Cortex of kidney (tissue), 1 donor: ENCODE results near the gene ASB15.

Source experiments
- DNase-seq: peaks from one replicate; lab custom pipeline; 2025; lab: John Stamatoyannopoulos, UW

Gene ASB15

GRCh38 chr7:123635551-123636359 lies 34.1 kb downstream of the ASB15 start:
- DNase-seq: no peak

DNA sequence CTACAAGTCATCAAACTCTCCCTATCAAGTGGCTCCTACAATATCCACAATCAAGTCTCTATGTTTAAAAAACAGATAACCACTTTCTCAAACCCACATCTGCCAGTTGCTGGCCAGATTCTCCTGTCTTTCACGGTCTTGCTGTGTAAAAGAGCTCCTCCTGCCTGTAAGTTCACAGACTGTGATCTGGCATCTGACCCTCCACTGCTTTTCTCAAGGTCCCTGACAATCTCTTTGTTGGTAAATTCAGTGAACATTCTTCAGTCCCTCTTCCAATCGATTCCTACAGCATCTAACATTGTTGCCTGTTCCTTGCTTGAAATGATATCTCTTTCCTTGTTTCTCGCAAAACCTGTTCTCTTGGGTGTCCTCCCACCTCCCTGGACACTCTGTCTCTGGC lies 35.6 kb downstream of the ASB15 start:
- DNase-seq: no peak

DNA sequence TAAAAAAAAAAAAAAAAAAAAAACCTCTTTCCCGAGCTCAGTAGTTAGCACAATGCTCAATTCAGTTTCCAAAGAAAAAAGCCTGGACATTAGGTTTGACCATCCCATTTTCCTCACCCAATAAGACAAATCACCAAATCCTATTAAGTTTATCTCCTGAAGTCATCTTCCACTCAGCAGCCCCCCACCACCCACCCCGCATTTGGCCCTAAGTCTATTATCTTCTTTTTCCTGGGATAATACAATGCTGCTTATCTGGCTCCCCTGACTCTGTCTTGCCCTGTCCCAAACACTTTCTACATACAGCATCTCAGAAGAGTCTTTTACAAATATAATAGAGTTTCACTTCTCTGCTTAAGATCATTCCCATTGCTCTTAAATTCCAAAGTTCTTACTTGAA lies 36.3 kb downstream of the ASB15 start:
- DNase-seq: no peak

GRCh38 chr7:123639631-123640030 lies 38.0 kb downstream of the ASB15 start:
- no peak for DNase-seq

DNA sequence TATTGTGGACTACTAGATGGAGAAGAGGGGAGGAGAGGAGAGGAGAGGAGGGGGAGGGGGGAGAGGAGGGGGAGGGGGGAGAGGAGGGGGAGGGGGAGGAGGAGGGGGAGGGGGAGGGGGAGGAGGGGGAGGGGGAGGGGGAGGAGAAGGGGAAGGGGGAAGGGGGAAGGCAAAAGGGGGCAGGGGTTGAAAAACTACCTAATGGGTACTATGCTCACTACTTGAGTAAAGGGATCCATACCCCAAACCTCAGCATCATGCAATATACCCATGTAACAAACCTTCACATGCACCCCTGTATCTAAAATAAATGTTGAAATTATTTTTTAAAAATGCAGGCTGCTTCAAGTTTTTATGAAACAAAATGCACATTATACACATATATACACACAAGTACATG lies 39.0 kb downstream of the ASB15 start:
- no peak for DNase-seq

DNA sequence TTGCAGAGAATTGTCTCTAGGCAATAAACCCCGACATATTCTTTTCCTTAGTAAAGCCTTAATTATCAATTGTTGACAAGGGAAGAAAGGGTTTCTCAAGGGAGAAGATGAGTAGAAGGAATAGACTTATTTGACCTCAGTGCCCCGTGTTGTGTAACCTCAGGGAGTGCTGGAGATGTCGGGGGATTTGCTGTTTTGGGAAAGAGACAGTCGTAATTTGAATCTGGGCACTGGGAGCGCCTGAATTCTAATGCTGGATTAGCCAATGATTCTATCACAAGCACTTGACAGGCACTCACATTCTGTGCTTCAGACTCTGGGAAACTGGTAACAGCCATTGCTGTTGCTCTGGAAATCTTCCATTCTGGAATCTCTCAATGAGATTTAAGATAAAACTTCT lies 40.3 kb downstream of the ASB15 start:
- DNase-seq: no peak

GRCh38 chr7:123643495-123644441 lies 42.1 kb downstream of the ASB15 start:
- DNase-seq: no peak

GRCh38 chr7:123645516-123645915 lies 43.9 kb downstream of the ASB15 start:
- DNase-seq: no peak

- no peak for DNase-seq
These were observed 45.6 kb downstream of the ASB15 start for GRCh38 chr7:123647106-123647730.

DNA sequence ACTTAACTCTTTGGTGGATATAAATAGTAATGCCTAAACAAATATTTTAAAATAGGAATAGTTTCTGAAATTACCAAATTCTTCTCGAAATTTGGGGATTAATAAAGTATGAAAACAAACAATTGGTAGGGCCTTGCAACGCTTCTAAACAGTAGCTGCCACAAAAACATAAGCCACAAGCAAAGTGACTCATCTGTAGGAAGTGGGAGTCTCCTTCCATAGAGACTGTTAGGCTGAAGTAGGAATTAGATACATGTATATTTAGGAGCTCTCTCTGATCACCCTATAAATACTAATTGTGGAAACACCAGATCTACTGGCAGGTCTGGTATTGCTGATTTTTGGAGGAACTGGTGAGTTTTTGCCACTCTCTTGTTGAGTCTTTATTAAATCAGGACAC lies 48.3 kb downstream of the ASB15 start:
- DNase-seq: no peak

DNA sequence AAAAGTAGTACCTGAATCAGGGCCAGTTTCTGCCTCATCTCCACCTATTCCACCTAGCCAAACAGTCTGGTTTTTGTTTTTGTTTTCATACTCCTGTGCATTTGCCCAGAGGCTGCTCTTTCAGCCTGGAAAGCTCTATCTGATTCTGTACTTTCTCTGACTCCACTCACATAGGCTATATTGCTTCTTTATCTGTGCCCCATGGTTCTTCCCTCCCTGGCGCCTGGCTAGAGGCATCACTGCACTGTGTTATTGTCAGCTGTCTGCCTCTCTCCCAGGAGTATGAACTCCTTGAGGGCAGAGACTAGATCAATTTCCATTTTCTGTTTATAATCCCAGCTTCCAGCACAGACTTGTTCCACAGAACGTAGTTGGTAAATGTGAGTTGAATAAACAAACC lies 49.0 kb downstream of the ASB15 start:
- no peak for DNase-seq

- no peak for DNase-seq
These were observed 50.8 kb downstream of the ASB15 start for GRCh38 chr7:123652406-123652805.

- no peak for DNase-seq
These were observed 51.5 kb downstream of the ASB15 start for GRCh38 chr7:123653162-123653561.

DNA sequence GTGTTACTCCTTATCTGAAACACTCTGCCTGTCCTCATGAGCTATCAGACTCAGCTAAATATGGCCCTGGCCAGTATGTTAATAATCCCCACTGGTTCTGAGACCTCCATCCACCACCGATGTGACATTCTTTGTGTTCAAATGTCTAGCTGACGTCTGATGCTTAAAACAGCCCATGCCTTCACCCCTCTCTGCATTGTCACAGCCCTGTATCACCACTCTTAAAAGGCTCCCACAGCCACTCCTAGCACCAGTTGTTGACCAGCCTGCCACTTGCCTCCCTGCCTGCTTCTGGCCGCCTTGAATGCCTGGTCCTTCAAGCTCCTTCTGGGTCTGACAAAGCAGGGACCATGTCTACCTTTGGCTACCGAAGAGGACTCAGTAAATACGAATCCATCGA lies 54.0 kb downstream of the ASB15 start, which contains the start of gene LMOD2:
Gene LMOD2 (plus strand): TSS at position 253 of the 400 bp plus-strand sequence. CDS start 98 bp downstream, at position 351.
- DNase-seq: no peak

DNA sequence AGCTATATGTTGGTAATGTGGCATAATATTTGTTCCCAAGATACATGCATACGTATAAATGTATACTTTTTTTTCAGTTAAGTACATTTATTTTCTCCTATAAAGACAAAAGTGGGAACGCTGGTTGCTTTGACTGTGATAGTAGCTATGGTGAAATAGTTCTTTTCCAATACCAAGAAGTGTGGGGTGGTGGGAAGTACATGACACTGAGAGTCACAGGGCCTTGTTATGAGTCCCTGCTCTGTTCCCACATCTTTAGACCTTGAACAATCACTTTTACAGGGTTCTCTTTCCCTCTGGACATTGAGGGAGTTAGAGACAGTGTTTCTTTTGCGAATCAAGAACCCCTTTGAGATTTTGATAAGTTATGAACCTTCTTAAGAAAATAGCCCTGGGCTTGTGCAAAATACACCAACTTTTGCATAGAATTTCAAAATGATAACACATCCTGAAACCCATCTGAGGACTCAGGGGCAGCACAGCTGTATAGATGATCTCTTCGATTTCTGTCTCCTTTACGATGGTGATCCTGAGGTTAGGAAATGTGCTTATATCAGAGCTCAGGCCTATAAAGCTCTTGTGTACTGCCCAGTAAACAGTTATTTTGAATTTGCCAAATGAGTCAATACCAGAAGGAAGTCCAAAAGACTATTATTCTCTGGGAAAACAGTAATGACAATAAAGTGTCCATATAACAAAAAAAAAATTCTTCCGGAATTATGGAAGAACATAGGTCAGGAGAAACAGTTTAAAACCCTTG lies 55.1 kb downstream of the ASB15 start:
- DNase-seq: no peak

GRCh38 chr7:123657304-123657685 lies 55.7 kb downstream of the ASB15 start:
- DNase-seq: no peak

GRCh38 chr7:123658023-123658422 lies 56.4 kb downstream of the ASB15 start:
- no peak for DNase-seq

DNA sequence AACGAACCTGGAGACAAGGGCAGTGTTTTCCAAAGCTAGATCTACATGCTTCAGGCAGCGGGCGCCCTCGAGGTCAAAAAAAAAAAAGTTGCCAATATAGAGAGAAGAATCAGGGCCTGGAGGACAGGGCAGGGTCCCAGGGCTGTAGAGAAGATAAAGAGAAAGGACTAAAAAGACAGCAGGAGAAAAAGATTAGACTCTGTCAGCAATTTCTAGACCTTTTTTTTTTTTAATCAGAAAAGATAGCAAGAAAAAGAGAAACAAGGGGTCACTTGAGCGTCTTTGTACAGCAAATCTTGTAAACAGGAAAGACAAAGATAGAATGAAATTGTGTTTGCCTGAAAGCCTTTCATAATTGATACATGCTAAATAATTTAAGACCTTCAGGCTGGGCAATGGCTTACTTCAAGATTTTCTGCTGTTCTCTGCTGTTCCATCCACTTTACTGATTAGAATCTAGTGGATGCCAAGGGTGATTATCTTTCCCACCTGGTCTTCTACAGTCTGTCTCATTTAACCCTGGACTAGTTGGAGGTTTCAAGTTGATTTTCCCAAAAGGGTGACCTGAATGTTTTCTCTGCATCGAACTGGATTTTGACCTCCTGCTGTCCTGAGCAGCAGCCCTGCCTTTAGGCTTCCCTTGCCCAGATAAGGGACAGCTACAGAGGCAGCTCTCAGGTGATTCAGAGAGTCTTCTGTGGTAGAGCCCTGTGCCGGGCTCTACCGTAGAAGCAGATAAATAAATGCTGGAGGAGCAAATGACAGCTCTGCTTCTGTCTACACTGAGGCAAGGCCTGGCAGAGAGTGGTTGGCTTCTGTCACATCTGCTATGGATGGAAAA lies 59.1 kb downstream of the ASB15 start:
- DNase-seq: no peak

GRCh38 chr7:123661765-123662164 lies 60.1 kb downstream of the ASB15 start:
- DNase-seq: no peak

- DNase-seq: no peak
These were observed 60.7 kb downstream of the ASB15 start for GRCh38 chr7:123662293-123662692.

GRCh38 chr7:123662755-123663154 lies 61.1 kb downstream of the ASB15 start:
- no peak for DNase-seq
